NCI-H748 treated with DMSO at 0.1 percent for 48 hours (cell line): Measurements from ENCODE around the gene HNRNPA2B1.
"Not testable (repeated sequence)": the region's sequence is repeated elsewhere in the genome, so short reads cannot be mapped to it uniquely, and the experiment has no call there.

Experiments
- DNase-seq: peaks from one replicate; lab custom pipeline; 2025; lab: John Stamatoyannopoulos, UW

The HNRNPA2B1 gene

GRCh38 chr7:26165950-26166683 is 34.4 kb downstream of the HNRNPA2B1 start:
- no peak for DNase-seq

- not testable (repeated sequence) for DNase-seq
Measured at GRCh38 chr7:26163804-26164203, 36.7 kb downstream of the HNRNPA2B1 start.

- no peak for DNase-seq
Measured at GRCh38 chr7:26162431-26162830, 38.1 kb downstream of the HNRNPA2B1 start.

- no peak for DNase-seq
Measured at GRCh38 chr7:26160896-26161295, 39.6 kb downstream of the HNRNPA2B1 start.

- no peak for DNase-seq
Measured at GRCh38 chr7:26159243-26159642, 41.3 kb downstream of the HNRNPA2B1 start.

- DNase-seq: no peak
Measured at GRCh38 chr7:26157520-26158105, 42.9 kb downstream of the HNRNPA2B1 start.

- no peak for DNase-seq
Measured at GRCh38 chr7:26156451-26157420, 43.8 kb downstream of the HNRNPA2B1 start.

GRCh38 chr7:26155531-26156375 is 44.8 kb downstream of the HNRNPA2B1 start:
- DNase-seq: no peak

GRCh38 chr7:26153823-26154783 is 46.4 kb downstream of the HNRNPA2B1 start:
- no peak for DNase-seq

- DNase-seq: no peak
Measured at GRCh38 chr7:26153241-26153822, 47.2 kb downstream of the HNRNPA2B1 start.

- DNase-seq: not testable (repeated sequence)
Measured at GRCh38 chr7:26152782-26153240, 47.7 kb downstream of the HNRNPA2B1 start.

- DNase-seq: peak; percentile 59
Measured at GRCh38 chr7:26151953-26152781, 48.4 kb downstream of the HNRNPA2B1 start, which contains the start of gene NFE2L3. Gene NFE2L3, plus strand, starts transcription at chr7:26152198. Its CDS starts 301 bp downstream, at chr7:26152499.

GRCh38 chr7:26151650-26151952 is 48.9 kb downstream of the HNRNPA2B1 start:
- no peak for DNase-seq

- DNase-seq: no peak
Measured at GRCh38 chr7:26151096-26151495, 49.5 kb downstream of the HNRNPA2B1 start.

GRCh38 chr7:26149391-26149977 is 51.1 kb downstream of the HNRNPA2B1 start:
- no peak for DNase-seq

- DNase-seq: not testable (repeated sequence)
Measured at GRCh38 chr7:26148307-26148700, 52.2 kb downstream of the HNRNPA2B1 start.

GRCh38 chr7:26147646-26148306 is 52.8 kb downstream of the HNRNPA2B1 start:
- DNase-seq: not testable (repeated sequence)

- DNase-seq: no peak
Measured at GRCh38 chr7:26147030-26147429, 53.5 kb downstream of the HNRNPA2B1 start.
